Neural crest cell (in vitro differentiated cells): ENCODE data around the gene ELOVL7. TPM values are rescaled to one million over a fixed set of nuclear protein-coding genes. Genes with fewer than 3 reads are reported as not detected.
A peak's percentile ranks its signal among the peaks of the same experiment; 100 is the strongest.
"Not testable (repeated sequence)": the region's sequence is repeated elsewhere in the genome, so short reads cannot be mapped to it uniquely, and the experiment has no call there.

Experiments
- DNase-seq: peaks from one replicate; pipeline ENCODE4 v3.0.0; 2021; ENCODE audit warnings: low read depth, mixed read lengths, low spot score
- H3K27ac Mint-ChIP-seq: one replicate; pipeline ENCODE4 v1.8.0; 2021; ENCODE audit warnings: mild to moderate bottlenecking, mixed read lengths; ENCODE audit not compliant: unreplicated experiment
- H3K27me3 Mint-ChIP-seq: 2 replicates; pipeline ENCODE4 v1.8.0; 2021; ENCODE audit warnings: low read depth, mild to moderate bottlenecking, mixed read lengths
- H3K36me3 Mint-ChIP-seq: 2 replicates; pipeline ENCODE4 v1.8.0; 2021; ENCODE audit warnings: low read depth, mild to moderate bottlenecking, mixed read lengths
- H3K4me1 Mint-ChIP-seq: 2 replicates; pipeline ENCODE4 v1.8.0; 2021; ENCODE audit warnings: mixed read lengths
- H3K4me3 Mint-ChIP-seq: one replicate; pipeline ENCODE4 v1.8.0; 2021; ENCODE audit warnings: mild to moderate bottlenecking, mixed read lengths
- H3K9me3 Mint-ChIP-seq: 2 replicates; pipeline ENCODE4 v1.8.0; 2021; ENCODE audit warnings: mixed read lengths
- CTCF ChIP-seq: fragments of 200-600 bp; sonication (generic); conservative IDR thresholded peaks from 2 replicates; pipeline ENCODE4 v1.5.0; 2021; ENCODE audit warnings: antibody characterized with exemption, mild to moderate bottlenecking
- total RNA-seq: library from RNA; stranded (reverse); gene quantifications from 2 replicates; pipeline ENCODE4 v1.2.1, GENCODE V29; 2021

ELOVL7 gene
- total RNA-seq, 1 donor from 2014 or later = 0.42 TPM

GRCh38 chr5:60743511-60744314 is 100.4 kb downstream of the ELOVL7 start:
- peaks cover 5% of the 10 kb centered on the region for H3K36me3 Mint-ChIP-seq
- TF ChIP-seq CTCF = no peak
- H3K27ac Mint-ChIP-seq = peak overlapping the region; percentile 89
- DNase-seq = no peak
- H3K4me1 Mint-ChIP-seq = peaks cover 9% of the 10 kb centered on the region
- no peaks in the 10 kb centered on the region for H3K27me3 Mint-ChIP-seq
- no peak overlapping the region for H3K4me3 Mint-ChIP-seq
- H3K9me3 Mint-ChIP-seq = peaks cover 15% of the 10 kb centered on the region

- peaks cover 12% of the 10 kb centered on the region for H3K9me3 Mint-ChIP-seq
- TF ChIP-seq CTCF = no peak
- no peak for DNase-seq
- H3K27me3 Mint-ChIP-seq = no peaks in the 10 kb centered on the region
- no peak overlapping the region for H3K27ac Mint-ChIP-seq
- no peak overlapping the region for H3K4me3 Mint-ChIP-seq
- no peaks in the 10 kb centered on the region for H3K4me1 Mint-ChIP-seq
- H3K36me3 Mint-ChIP-seq = peaks cover 5% of the 10 kb centered on the region
Observed at GRCh38 chr5:60740322-60740721, 103.7 kb downstream of the ELOVL7 start.

GRCh38 chr5:60738933-60739332 is 105.1 kb downstream of the ELOVL7 start:
- Mint-ChIP-seq H3K36me3 (peaks cover 5% of the 10 kb centered on the region), H3K27ac (no peak overlapping the region)

GRCh38 chr5:60738461-60738860 is 105.6 kb downstream of the ELOVL7 start:
- no peak for TF ChIP-seq CTCF
- no peak for DNase-seq
- Mint-ChIP-seq H3K9me3 (peaks cover 9% of the 10 kb centered on the region), H3K36me3 (peaks cover 5% of the 10 kb centered on the region), H3K27ac (no peak overlapping the region), H3K4me1 (no peaks in the 10 kb centered on the region), H3K4me3 (no peak overlapping the region), H3K27me3 (no peaks in the 10 kb centered on the region)

More at GRCh38 chr5:60738933-60739332, 105.1 kb downstream of the ELOVL7 start:
- Mint-ChIP-seq H3K4me1 (no peaks in the 10 kb centered on the region), H3K9me3 (peaks cover 9% of the 10 kb centered on the region), H3K4me3 (no peak overlapping the region), H3K27me3 (no peaks in the 10 kb centered on the region)
- no peak for TF ChIP-seq CTCF
- no peak for DNase-seq

- not testable (repeated sequence) for H3K4me3 Mint-ChIP-seq, H3K36me3 Mint-ChIP-seq, H3K4me1 Mint-ChIP-seq, H3K27me3 Mint-ChIP-seq, H3K27ac Mint-ChIP-seq, H3K9me3 Mint-ChIP-seq, DNase-seq
Observed at GRCh38 chr5:60730858-60731257, 113.2 kb downstream of the ELOVL7 start.

- peaks cover 11% of the 10 kb centered on the region for H3K27me3 Mint-ChIP-seq
- no peak for TF ChIP-seq CTCF
- H3K9me3 Mint-ChIP-seq = no peaks in the 10 kb centered on the region
- H3K36me3 Mint-ChIP-seq = no peaks in the 10 kb centered on the region
- H3K27ac Mint-ChIP-seq = no peak overlapping the region
- no peak overlapping the region for H3K4me3 Mint-ChIP-seq
- no peak for DNase-seq
- H3K4me1 Mint-ChIP-seq = no peaks in the 10 kb centered on the region
Observed at GRCh38 chr5:60727033-60727679, 116.9 kb downstream of the ELOVL7 start.
